DOHH2 (cell line): ENCODE measurements around the gene UBE2S.

Experiments used
- H3F3A ChIP-seq: fragments of 200-600 bp; sonication (generic), shearing (Covaris generic); 2 replicates; pipeline ENCODE4 v1.6.0; 2016; ENCODE audit warnings: antibody characterized with exemption, mild to moderate bottlenecking; ENCODE audit not compliant: control insufficient read depth, insufficient read depth
- H3K27ac ChIP-seq: fragments of 200-600 bp; sonication (generic); 2 replicates; pipeline ENCODE4 v1.5.1; 2014; ENCODE audit warnings: low read depth, mild to moderate bottlenecking, low read length, moderate library complexity
- H3K27me3 ChIP-seq: fragments of 200-600 bp; sonication (generic); 2 replicates; pipeline ENCODE4 v1.6.1; 2014; ENCODE audit warnings: mild to moderate bottlenecking, low read length, mixed read lengths; ENCODE audit not compliant: control insufficient read depth
- H3K36me3 ChIP-seq: fragments of 200-600 bp; sonication (generic); 2 replicates; pipeline ENCODE4 v1.6.1; 2014; ENCODE audit warnings: mild to moderate bottlenecking, low read length, moderate library complexity, mixed read lengths; ENCODE audit not compliant: control insufficient read depth
- H3K4me1 ChIP-seq: fragments of 200-600 bp; sonication (generic); 2 replicates; pipeline ENCODE4 v1.6.1; 2014; ENCODE audit warnings: mild to moderate bottlenecking, low read length, mixed read lengths; ENCODE audit not compliant: control insufficient read depth
- H3K4me2 ChIP-seq: fragments of 200-600 bp; sonication (generic); 2 replicates; pipeline ENCODE4 v1.6.0; 2014; ENCODE audit warnings: mild to moderate bottlenecking, low read length, moderate library complexity
- H3K4me3 ChIP-seq: fragments of 200-600 bp; sonication (generic); 2 replicates; pipeline ENCODE4 v1.5.1; 2014; ENCODE audit warnings: mild to moderate bottlenecking, low read length, mixed read lengths
- H3K79me2 ChIP-seq: fragments of 200-600 bp; sonication (generic); 2 replicates; pipeline ENCODE4 v1.6.1; 2014; ENCODE audit warnings: mild to moderate bottlenecking, low read length, mixed read lengths; ENCODE audit not compliant: control insufficient read depth
- H3K9me2 ChIP-seq: fragments of 200-600 bp; sonication (generic); replicated peaks from 2 replicates; pipeline ENCODE4 v1.6.1; 2014; ENCODE audit warnings: mild to moderate bottlenecking, low read length, mixed read lengths; ENCODE audit not compliant: control insufficient read depth
- H3K9me3 ChIP-seq: fragments of 200-600 bp; sonication (generic); 2 replicates; pipeline ENCODE4 v1.6.1; 2014; ENCODE audit warnings: antibody characterized with exemption, low read length, mixed read lengths; ENCODE audit not compliant: control insufficient read depth, insufficient read depth
- H4K20me1 ChIP-seq: fragments of 200-600 bp; sonication (generic); 2 replicates; pipeline ENCODE4 v1.6.0; 2014; ENCODE audit warnings: low read depth, mild to moderate bottlenecking, antibody characterized with exemption, low read length, moderate library complexity; ENCODE audit not compliant: control insufficient read depth, insufficient read depth
- EZH2phosphoT487 ChIP-seq: fragments of 200-600 bp; sonication (generic); IDR thresholded peaks from 2 replicates; pipeline ENCODE4 v1.6.1; 2017; ENCODE audit warnings: borderline replicate concordance, mild to moderate bottlenecking, antibody characterized with exemption, low read length, moderate library complexity, mixed read lengths
- TF ChIP-seq, protein P1 (sequence below): fragments of 200-600 bp; sonication (generic); IDR thresholded peaks from one replicate; pipeline ENCODE4 v1.5.1; 2014; ENCODE audit warnings: antibody characterized with exemption, mild to moderate bottlenecking, low read depth, low read length; ENCODE audit not compliant: poor library complexity, severe bottlenecking

The UBE2S gene

DNA sequence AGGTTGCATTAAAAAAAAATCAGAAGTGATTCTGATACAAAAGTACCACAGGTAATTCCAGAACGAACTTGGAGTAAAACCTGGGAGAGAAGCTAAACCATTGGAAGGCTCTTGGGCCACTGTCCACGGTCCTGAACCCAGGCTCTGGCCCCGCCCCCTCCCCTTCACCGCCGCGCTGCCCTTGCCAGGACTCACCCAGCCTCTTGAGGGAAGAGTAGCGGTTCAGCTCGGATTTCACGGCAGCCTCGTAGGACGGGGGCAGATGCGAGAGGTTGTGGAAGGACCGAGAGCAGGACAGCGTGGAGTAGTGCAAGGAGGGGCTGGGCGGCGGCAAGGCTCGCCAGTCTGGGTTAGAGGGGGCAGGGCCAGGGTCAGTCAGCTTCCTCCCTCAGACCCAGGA lies 29.8 kb upstream of the UBE2S start:
- no peaks in the 10 kb centered on the region for H3K36me3 ChIP-seq
- peaks cover 5% of the 10 kb centered on the region; the same call in 1 of the 2 replicates for H3F3A ChIP-seq
- H3K79me2 ChIP-seq, result no peaks in the 10 kb centered on the region
- TF ChIP-seq EZH2phosphoT487, result no peak
- TF ChIP-seq, protein P1, sequence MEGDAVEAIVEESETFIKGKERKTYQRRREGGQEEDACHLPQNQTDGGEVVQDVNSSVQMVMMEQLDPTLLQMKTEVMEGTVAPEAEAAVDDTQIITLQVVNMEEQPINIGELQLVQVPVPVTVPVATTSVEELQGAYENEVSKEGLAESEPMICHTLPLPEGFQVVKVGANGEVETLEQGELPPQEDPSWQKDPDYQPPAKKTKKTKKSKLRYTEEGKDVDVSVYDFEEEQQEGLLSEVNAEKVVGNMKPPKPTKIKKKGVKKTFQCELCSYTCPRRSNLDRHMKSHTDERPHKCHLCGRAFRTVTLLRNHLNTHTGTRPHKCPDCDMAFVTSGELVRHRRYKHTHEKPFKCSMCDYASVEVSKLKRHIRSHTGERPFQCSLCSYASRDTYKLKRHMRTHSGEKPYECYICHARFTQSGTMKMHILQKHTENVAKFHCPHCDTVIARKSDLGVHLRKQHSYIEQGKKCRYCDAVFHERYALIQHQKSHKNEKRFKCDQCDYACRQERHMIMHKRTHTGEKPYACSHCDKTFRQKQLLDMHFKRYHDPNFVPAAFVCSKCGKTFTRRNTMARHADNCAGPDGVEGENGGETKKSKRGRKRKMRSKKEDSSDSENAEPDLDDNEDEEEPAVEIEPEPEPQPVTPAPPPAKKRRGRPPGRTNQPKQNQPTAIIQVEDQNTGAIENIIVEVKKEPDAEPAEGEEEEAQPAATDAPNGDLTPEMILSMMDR, result no peak
- peaks cover 15% of the 10 kb centered on the region for H3K27me3 ChIP-seq
- H4K20me1 ChIP-seq, result no peaks in the 10 kb centered on the region; the same call in 1 of the 2 replicates
- H3K9me3 ChIP-seq, result no peaks in the 10 kb centered on the region
- H3K27ac ChIP-seq, result no peak overlapping the region
- no peak overlapping the region for H3K4me2 ChIP-seq
- no peak overlapping the region for H3K4me3 ChIP-seq
- no peaks in the 10 kb centered on the region for H3K9me2 ChIP-seq
- H3K4me1 ChIP-seq, result peaks cover 15% of the 10 kb centered on the region

DNA sequence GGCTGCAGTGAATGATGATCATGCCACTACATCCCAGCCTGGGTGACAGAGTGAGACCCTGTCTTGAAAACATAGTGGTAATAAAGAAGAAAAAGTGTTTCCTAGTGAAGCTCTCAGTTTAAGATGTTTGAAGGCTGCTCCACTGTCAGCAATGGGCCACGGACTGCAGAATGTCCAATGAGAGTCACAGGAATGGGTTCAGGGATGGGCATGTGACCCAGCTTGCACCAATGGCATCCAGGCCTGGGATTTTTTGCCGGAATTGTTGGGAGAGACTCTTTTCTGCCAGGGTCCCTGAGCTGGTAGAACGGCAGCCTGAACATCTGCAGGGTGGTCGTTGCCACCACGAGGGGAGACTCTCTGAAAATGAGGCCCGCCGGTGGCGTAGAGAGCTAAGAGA lies 29.3 kb upstream of the UBE2S start:
- no peak for TF ChIP-seq EZH2phosphoT487
- TF ChIP-seq, protein P1, result no peak
- Histone ChIP-seq H3K79me2 (no peaks in the 10 kb centered on the region), H3K4me2 (no peak overlapping the region), H3K4me3 (no peak overlapping the region), H3K9me2 (no peaks in the 10 kb centered on the region), H3K27me3 (peaks cover 14% of the 10 kb centered on the region), H4K20me1 (no peaks in the 10 kb centered on the region; the same call in 1 of the 2 replicates), H3K9me3 (no peaks in the 10 kb centered on the region), H3K27ac (no peak overlapping the region), H3K4me1 (peaks cover 14% of the 10 kb centered on the region), H3K36me3 (no peaks in the 10 kb centered on the region), H3F3A (peaks cover 5% of the 10 kb centered on the region; the same call in 1 of the 2 replicates)

DNA sequence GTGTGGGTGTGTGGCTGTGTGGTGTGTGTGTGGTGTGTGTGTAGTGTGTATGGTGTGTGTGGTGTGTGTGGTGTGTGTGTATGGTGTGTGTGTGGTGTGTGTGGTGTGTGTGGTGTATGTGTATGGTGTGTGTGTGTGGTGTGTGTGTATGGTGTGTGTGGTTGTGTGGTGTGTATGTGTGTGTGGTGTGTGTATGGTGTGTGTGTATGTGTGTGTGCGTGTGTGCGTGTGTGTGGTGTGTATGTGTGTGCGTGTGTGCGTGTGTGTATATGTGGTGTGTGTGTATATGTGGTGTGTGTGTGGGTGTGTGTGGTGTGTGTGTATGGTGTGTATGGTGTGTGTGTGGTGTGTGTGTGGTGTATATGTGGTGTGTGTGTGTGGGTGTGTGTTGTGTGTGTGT lies 27.4 kb upstream of the UBE2S start:
- Histone ChIP-seq H3K79me2 (no peaks in the 10 kb centered on the region), H3K4me1 (no peaks in the 10 kb centered on the region), H3K9me3 (no peaks in the 10 kb centered on the region), H3K9me2 (no peaks in the 10 kb centered on the region), H3K27ac (no peak overlapping the region), H3F3A (no peaks in the 10 kb centered on the region), H4K20me1 (no peaks in the 10 kb centered on the region; the same call in 1 of the 2 replicates), H3K27me3 (no peaks in the 10 kb centered on the region), H3K4me3 (no peak overlapping the region), H3K36me3 (no peaks in the 10 kb centered on the region), H3K4me2 (no peak overlapping the region)
- TF ChIP-seq, protein P1, result no peak
- no peak for TF ChIP-seq EZH2phosphoT487

- H3K4me2 ChIP-seq, result no peak overlapping the region
- no peaks in the 10 kb centered on the region for H3K9me3 ChIP-seq
- H3K27me3 ChIP-seq, result no peaks in the 10 kb centered on the region
- H3K9me2 ChIP-seq, result no peaks in the 10 kb centered on the region
- no peak overlapping the region for H3K4me3 ChIP-seq
- TF ChIP-seq, protein P1, result no peak
- TF ChIP-seq EZH2phosphoT487, result no peak
- no peaks in the 10 kb centered on the region for H4K20me1 ChIP-seq
- H3K4me1 ChIP-seq, result no peaks in the 10 kb centered on the region
- H3K27ac ChIP-seq, result no peak overlapping the region
- no peaks in the 10 kb centered on the region for H3F3A ChIP-seq
- no peaks in the 10 kb centered on the region for H3K79me2 ChIP-seq
- no peaks in the 10 kb centered on the region for H3K36me3 ChIP-seq
These were observed 26.9 kb upstream of the UBE2S start for GRCh38 chr19:55434356-55434919.
